ENCODE measurements around the gene PTPRC.

The PTPRC gene

DNA sequence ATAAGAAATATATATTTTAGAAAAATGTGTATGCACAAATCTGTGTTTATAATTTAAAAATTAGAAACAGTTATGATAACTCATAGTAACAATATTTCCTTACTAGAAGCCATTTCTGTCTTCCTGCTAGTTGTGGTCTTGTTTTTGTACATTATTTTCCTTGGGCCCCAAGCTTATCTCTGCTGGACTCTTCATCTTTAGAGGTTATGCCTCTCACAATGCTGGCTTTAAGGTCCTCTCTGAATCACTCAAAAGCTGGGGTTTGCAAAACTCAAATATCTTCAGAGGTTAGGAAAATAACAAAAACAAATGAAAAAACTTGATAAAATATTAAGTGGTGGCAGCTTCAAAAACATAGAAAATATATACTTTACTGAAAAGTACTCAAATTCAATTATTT lies 133.8 kb downstream of the PTPRC start:
- no peak for DNase-seq

GRCh38 chr1:198773030-198773429 lies 134.2 kb downstream of the PTPRC start:
- DNase-seq = no peak

GRCh38 chr1:198773523-198773922 lies 134.7 kb downstream of the PTPRC start:
- no peak for DNase-seq

GRCh38 chr1:198774421-198774820 lies 135.6 kb downstream of the PTPRC start:
- DNase-seq = no peak

DNA sequence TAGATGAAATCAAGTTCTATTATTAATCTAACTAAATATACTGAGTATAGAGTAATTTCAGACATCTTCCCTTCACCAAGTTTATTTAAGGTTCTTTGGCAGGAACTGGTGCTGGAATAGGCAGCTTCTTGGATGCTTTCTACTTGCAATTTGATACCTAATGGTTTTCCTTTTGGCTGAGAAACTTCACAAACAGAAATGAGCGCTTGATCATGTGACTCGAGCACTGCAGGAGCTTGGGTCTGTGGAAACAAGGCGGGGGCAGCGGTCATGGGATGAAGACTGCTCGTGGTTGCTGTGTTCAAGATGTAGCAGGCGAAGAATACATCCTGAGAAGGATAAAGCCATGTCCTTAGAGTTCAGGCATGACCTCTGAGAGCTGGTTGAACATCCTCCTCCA lies 136.8 kb downstream of the PTPRC start:
- peak in 1 of 2 experiments; percentile 2 for DNase-seq

- peak; percentile 41 to 79 for DNase-seq
These were observed 137.8 kb downstream of the PTPRC start for GRCh38 chr1:198776602-198777029.

- no peak for DNase-seq
These were observed 139.2 kb downstream of the PTPRC start for GRCh38 chr1:198778049-198778448.

- DNase-seq = no peak
These were observed 141.5 kb downstream of the PTPRC start for GRCh38 chr1:198780376-198780775.

DNA sequence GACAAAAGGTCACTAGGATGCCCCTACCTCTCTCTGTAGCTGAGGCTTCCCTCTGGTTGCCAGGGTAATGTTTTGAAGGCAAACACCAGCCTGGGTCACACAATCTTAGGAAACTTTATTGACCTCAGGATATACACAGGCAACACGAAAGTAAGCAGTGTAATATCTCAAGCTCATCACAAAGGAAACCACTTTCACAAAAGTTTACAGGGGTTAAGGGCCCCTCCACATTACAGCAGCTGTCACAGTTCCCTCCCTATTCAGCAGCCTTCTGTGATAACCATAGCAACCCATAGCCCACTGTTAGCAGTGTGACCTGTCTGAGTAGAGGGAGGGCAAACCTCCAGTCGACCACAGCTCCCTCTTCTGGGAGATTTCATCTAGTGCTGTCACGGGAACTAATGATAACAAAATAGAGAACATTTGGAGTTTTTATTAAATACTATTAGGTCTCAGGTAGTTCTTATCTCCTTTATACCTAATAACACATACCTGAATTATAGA lies 149.8 kb downstream of the PTPRC start:
- no peak for DNase-seq

GRCh38 chr1:198793714-198794113 lies 154.9 kb downstream of the PTPRC start:
- DNase-seq = no peak

DNA sequence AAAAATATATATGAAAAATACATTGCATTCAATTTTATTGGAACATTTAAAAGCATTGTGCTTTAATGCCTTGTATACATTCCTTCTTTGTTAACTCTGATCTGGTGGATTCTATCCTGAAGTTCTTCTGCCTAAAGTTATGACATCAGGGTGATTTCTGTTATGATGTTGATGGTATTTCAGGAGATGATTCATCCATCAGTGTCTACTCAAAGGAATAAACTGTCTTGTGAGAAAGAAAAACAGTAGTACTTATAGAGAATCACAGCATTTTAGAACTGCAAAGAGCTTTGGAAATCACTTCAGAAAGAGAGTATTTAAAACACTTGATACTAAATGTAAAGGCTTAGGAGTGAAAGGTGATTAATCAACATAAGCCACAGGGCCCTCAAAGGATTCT lies 155.7 kb downstream of the PTPRC start:
- DNase-seq = no peak

- no peak for DNase-seq
These were observed 158.8 kb downstream of the PTPRC start for GRCh38 chr1:198797656-198798055.

DNA sequence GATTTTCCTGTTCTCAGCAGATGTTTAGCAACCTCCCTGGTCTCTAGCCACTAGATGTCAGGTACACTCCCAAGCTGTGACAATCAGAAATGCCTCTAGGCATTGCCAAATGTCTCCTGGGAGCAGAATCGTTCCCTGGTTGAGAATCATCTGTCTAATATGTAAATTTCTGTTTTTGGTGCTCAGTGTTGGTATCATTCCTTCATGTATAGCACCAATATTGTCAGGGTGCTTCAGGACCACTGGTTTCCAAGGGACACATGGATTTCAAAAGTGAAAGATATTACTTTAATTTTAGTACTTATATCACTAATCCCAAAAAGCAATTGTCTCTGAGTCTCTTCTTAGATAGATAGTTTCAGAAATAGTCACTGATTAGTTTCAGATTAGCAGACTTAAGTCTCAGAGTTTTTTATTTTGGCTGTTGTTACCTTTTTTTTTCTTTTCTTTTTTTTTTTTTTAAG lies 160.1 kb downstream of the PTPRC start:
- DNase-seq = no peak

GRCh38 chr1:198805498-198806151 lies 166.8 kb downstream of the PTPRC start:
- no peak for DNase-seq

- DNase-seq = no peak
These were observed 168.0 kb downstream of the PTPRC start for GRCh38 chr1:198806861-198807260.

Data from SW 1271 (cell line).